Esophagus muscularis mucosa (tissue), 4 donors: Measurements from ENCODE around the gene TMEM50A.
"Not testable (repeated sequence)": the region's sequence is repeated elsewhere in the genome, so short reads cannot be mapped to it uniquely, and the experiment has no call there.

Source experiments
- EP300 ChIP-seq: sonication (generic); formaldehyde crosslinking; IDR thresholded peaks from one replicate; pipeline ENCODE4 v1.6.1; 2017; ENCODE audit warnings: antibody characterized with exemption
- POLR2A ChIP-seq: fragments of 450-650 bp; IDR thresholded peaks from one replicate; pipeline ENCODE4 v1.6.1; 2017; ENCODE audit warnings: antibody characterized with exemption, moderate library complexity, mild to moderate bottlenecking, low read depth
- TF ChIP-seq, protein P1 (sequence below), 3 experiments: fragments of 200-600 bp in 2 of 3; fragments of 450-650 bp in 1 of 3; sonication (generic) in 2 of 3; IDR thresholded peaks; one replicate each; pipeline ENCODE4 v1.5.1; 2017 to 2019; ENCODE audit warnings: antibody characterized with exemption in 3 of 3, mild to moderate bottlenecking in 2 of 3, moderate library complexity in 1 of 3

DNA sequence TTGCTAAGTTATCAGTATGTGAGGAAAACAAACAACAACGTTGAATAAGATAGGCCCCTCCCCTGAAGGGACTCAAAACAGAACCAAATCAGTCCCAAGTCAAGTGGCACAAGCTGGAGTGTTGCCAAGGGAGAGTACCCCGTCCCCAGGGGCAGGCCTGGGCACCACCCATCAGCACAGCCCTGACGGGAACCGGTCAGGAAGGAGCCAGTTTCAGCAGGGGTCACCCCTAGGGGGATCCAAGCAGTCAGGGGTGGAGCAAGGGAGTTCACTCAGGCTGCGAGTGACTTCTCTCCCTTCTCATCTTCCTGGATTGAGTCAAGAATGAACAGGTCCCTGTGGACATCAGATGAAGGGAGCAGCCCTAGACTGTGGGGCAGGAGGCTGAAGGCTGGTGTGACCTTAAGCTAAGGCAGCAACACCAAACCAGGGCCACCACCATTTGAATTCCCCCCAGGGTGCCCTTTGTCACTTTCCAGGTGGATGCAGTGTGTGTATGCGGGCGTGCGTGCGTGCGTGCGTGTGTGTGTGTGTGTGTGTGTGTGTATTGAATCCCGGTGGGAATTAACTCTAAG, 67.7 kb downstream of the TMEM50A start:
- TF ChIP-seq, protein P1, sequence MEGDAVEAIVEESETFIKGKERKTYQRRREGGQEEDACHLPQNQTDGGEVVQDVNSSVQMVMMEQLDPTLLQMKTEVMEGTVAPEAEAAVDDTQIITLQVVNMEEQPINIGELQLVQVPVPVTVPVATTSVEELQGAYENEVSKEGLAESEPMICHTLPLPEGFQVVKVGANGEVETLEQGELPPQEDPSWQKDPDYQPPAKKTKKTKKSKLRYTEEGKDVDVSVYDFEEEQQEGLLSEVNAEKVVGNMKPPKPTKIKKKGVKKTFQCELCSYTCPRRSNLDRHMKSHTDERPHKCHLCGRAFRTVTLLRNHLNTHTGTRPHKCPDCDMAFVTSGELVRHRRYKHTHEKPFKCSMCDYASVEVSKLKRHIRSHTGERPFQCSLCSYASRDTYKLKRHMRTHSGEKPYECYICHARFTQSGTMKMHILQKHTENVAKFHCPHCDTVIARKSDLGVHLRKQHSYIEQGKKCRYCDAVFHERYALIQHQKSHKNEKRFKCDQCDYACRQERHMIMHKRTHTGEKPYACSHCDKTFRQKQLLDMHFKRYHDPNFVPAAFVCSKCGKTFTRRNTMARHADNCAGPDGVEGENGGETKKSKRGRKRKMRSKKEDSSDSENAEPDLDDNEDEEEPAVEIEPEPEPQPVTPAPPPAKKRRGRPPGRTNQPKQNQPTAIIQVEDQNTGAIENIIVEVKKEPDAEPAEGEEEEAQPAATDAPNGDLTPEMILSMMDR (IDR thresholded peaks at IDR 0.05), result not testable (repeated sequence)
- not testable (repeated sequence) for TF ChIP-seq EP300, POLR2A
